A549 treated with CpdA at 1 μM for 4 hours (cell line): ENCODE results near the gene ARMS2. TPM values are rescaled to one million over a fixed set of nuclear protein-coding genes. Genes with fewer than 3 reads are reported as not detected.

Experiments
- total RNA-seq: library from RNA; stranded (reverse); fragments of 200-300 nt; extraction: Qiagen RNA extraction; gene quantifications from 5 replicates; pipeline ENCODE4 v1.2.3, GENCODE V29; 2022; ENCODE audit warnings: low read depth

Gene ARMS2
- not detected in 5 replicates for total RNA-seq

GRCh38 chr10:122454603-122455080 lies at the start of gene ARMS2:
Gene ARMS2 (plus strand): TSS chr10:122454653. CDS start chr10:122454728, 75 bp downstream.

GRCh38 chr10:122461367-122461728 lies 6.9 kb downstream of the ARMS2 start, which contains the start of gene HTRA1:
Gene HTRA1 (plus strand): TSS chr10:122461553. CDS start chr10:122461653, 100 bp downstream.

Other genes with a start within 250 kb of the ARMS2 start
- gene BTBD16, start 183.4 kb upstream of the ARMS2 start, total RNA-seq = 0.40 to 0.86 TPM (median 0.52 TPM) in 5 replicates
- 18.3 to 23.9 TPM (median 21.6 TPM) in 5 replicates for gene PLEKHA1, start 79.9 kb upstream of the ARMS2 start, total RNA-seq
- 51.9 to 65.1 TPM (median 52.8 TPM) in 5 replicates for gene HTRA1, start 6.9 kb downstream of the ARMS2 start, total RNA-seq
- gene DMBT1, start 106.1 kb downstream of the ARMS2 start, total RNA-seq = 0.02 to 0.06 TPM (median 0.05 TPM) in 4 of 5 replicates, not detected in the other
- not detected in 5 replicates for gene C10orf120, start 245.2 kb downstream of the ARMS2 start, total RNA-seq